H9 (cell line): ENCODE data around the gene TTC7B. TPM values are rescaled to one million over a fixed set of nuclear protein-coding genes. Genes with fewer than 3 reads are reported as not detected.

Source experiments
- DNase-seq: peaks from one replicate; pipeline ENCODE4 v3.0.0-alpha.2; 2017
- H2AFZ ChIP-seq: one replicate; pipeline ENCODE4 v1.6.1; 2013; ENCODE audit warnings: mild to moderate bottlenecking, low read length, control low read depth, moderate library complexity
- H2AK5ac ChIP-seq: 2 replicates; pipeline ENCODE4 v1.6.1; 2013; ENCODE audit warnings: low read length, control low read depth, mixed read lengths; ENCODE audit not compliant: insufficient read length
- H2BK120ac ChIP-seq: one replicate; pipeline ENCODE4 v1.6.1; 2013; ENCODE audit warnings: low read depth, mild to moderate bottlenecking, low read length, control low read depth, inconsistent platforms; ENCODE audit not compliant: poor library complexity, severe bottlenecking
- H2BK12ac ChIP-seq: 2 replicates; pipeline ENCODE4 v1.6.1; 2013; ENCODE audit warnings: low read length, control low read depth, mixed read lengths, low read depth; ENCODE audit not compliant: insufficient read length
- H2BK15ac ChIP-seq: 2 replicates; pipeline ENCODE4 v1.6.1; 2013; ENCODE audit warnings: low read depth, low read length, control low read depth
- H2BK20ac ChIP-seq: one replicate; pipeline ENCODE4 v1.6.1; 2013; ENCODE audit warnings: low read depth, mild to moderate bottlenecking, low read length, control low read depth, inconsistent platforms; ENCODE audit not compliant: poor library complexity, severe bottlenecking
- H2BK5ac ChIP-seq: 2 replicates; pipeline ENCODE4 v1.6.1; 2013; ENCODE audit warnings: low read length, control low read depth, mixed read lengths; ENCODE audit not compliant: insufficient read length
- H3K14ac ChIP-seq: 2 replicates; pipeline ENCODE4 v1.6.1; 2013; ENCODE audit warnings: low read length, control low read depth; ENCODE audit not compliant: insufficient read depth
- H3K18ac ChIP-seq: 2 replicates; pipeline ENCODE4 v1.6.1; 2013; ENCODE audit warnings: low read depth, mild to moderate bottlenecking, mixed read lengths, low read length, control low read depth; ENCODE audit not compliant: insufficient read length
- H3K23ac ChIP-seq: 2 replicates; pipeline ENCODE4 v1.6.1; 2013; ENCODE audit warnings: low read length, control low read depth, mixed read lengths, low read depth; ENCODE audit not compliant: insufficient read length
- H3K23me2 ChIP-seq: 2 replicates; pipeline ENCODE4 v1.6.1; 2013; ENCODE audit warnings: low read depth, mild to moderate bottlenecking, mixed read lengths, low read length, control low read depth; ENCODE audit not compliant: insufficient read length, poor library complexity, severe bottlenecking
- H3K27ac ChIP-seq: 2 replicates; pipeline ENCODE4 v1.5.1; 2013; ENCODE audit warnings: low read length, control low read depth, mixed read lengths, low read depth; ENCODE audit not compliant: insufficient read length
- H3K27me3 ChIP-seq: 2 replicates; pipeline ENCODE4 v1.6.1; 2013; ENCODE audit warnings: low read length, control low read depth, inconsistent platforms; ENCODE audit not compliant: insufficient read depth
- H3K4ac ChIP-seq: 2 replicates; pipeline ENCODE4 v1.6.1; 2013; ENCODE audit warnings: low read depth, mild to moderate bottlenecking, control low read depth, inconsistent platforms, low read length, moderate library complexity
- H3K4me1 ChIP-seq: 2 replicates; pipeline ENCODE4 v1.6.1; 2013; ENCODE audit warnings: low read length, control low read depth, inconsistent platforms; ENCODE audit not compliant: insufficient read depth
- H3K4me2 ChIP-seq: 2 replicates; pipeline ENCODE4 v1.6.1; 2013; ENCODE audit warnings: low read length, control low read depth, mixed read lengths; ENCODE audit not compliant: insufficient read length, insufficient read depth
- H3K56ac ChIP-seq: 2 replicates; pipeline ENCODE4 v1.6.1; 2013; ENCODE audit warnings: low read depth, mild to moderate bottlenecking, mixed read lengths, low read length, control low read depth; ENCODE audit not compliant: insufficient read length
- H3K79me1 ChIP-seq: 2 replicates; pipeline ENCODE4 v1.6.1; 2013; ENCODE audit warnings: low read depth, mild to moderate bottlenecking, moderate library complexity, low read length, control low read depth, inconsistent platforms; ENCODE audit not compliant: insufficient read depth, poor library complexity, severe bottlenecking
- H3K79me2 ChIP-seq: 2 replicates; pipeline ENCODE4 v1.6.1; 2013; ENCODE audit warnings: low read length, control low read depth, inconsistent platforms; ENCODE audit not compliant: insufficient read depth
- H3K9ac ChIP-seq: 2 replicates; pipeline ENCODE4 v1.6.1; 2013; ENCODE audit warnings: low read length, control low read depth, mixed read lengths; ENCODE audit not compliant: insufficient read length; ENCODE audit errors: extremely low read depth
- H3K9me3 ChIP-seq: one replicate; pipeline ENCODE4 v1.6.1; 2013; ENCODE audit warnings: low read depth, low read length, inconsistent platforms; ENCODE audit not compliant: control insufficient read depth
- H3T11ph ChIP-seq: one replicate; pipeline ENCODE4 v1.6.1; 2013; ENCODE audit warnings: mild to moderate bottlenecking, low read length, control low read depth, inconsistent platforms
- H4K20me1 ChIP-seq: one replicate; pipeline ENCODE4 v1.6.1; 2013; ENCODE audit not compliant: control insufficient read depth, insufficient read length, insufficient read depth
- H4K5ac ChIP-seq: 2 replicates; pipeline ENCODE4 v1.6.1; 2013; ENCODE audit warnings: low read depth, mild to moderate bottlenecking, mixed read lengths, low read length, control low read depth; ENCODE audit not compliant: insufficient read length
- H4K8ac ChIP-seq: replicated peaks from 2 replicates; pipeline ENCODE4 v1.6.1; 2013; ENCODE audit warnings: low read length, control low read depth, mixed read lengths, low read depth; ENCODE audit not compliant: insufficient read length
- H4K91ac ChIP-seq: 2 replicates; pipeline ENCODE4 v1.6.1; 2013; ENCODE audit warnings: low read depth, mild to moderate bottlenecking, moderate library complexity, mixed read lengths, low read length, control low read depth; ENCODE audit not compliant: insufficient read length
- H3K27ac Mint-ChIP-seq, 3 experiments: 2 replicates in 2 of 3; 3 replicates in 1 of 3; pipeline ENCODE4 v1.8.0; 2020 to 2021; ENCODE audit warnings: mixed read lengths in 3 of 3, mild to moderate bottlenecking in 1 of 3, moderate library complexity in 1 of 3
- H3K27me3 Mint-ChIP-seq: 2 replicates; pipeline ENCODE4 v1.8.0; 2021; ENCODE audit warnings: low read depth, mild to moderate bottlenecking, moderate library complexity, mixed read lengths
- H3K36me3 Mint-ChIP-seq, 3 experiments: 2 replicates in 2 of 3; 3 replicates in 1 of 3; pipeline ENCODE4 v1.8.0; 2020 to 2021; ENCODE audit warnings: low read depth in 3 of 3, mixed read lengths in 3 of 3; ENCODE audit not compliant: insufficient read depth in 1 of 3
- H3K4me1 Mint-ChIP-seq, 2 experiments: 2 replicates each; pipeline ENCODE4 v1.8.0; 2020; ENCODE audit warnings: mixed read lengths in 2 of 2
- H3K4me3 Mint-ChIP-seq, 2 experiments: 2 replicates in 1 of 2; 3 replicates in 1 of 2; pipeline ENCODE4 v1.8.0; 2020 to 2021; ENCODE audit warnings: mild to moderate bottlenecking in 2 of 2, mixed read lengths in 2 of 2, moderate library complexity in 1 of 2
- H3K9me3 Mint-ChIP-seq, 2 experiments: 2 replicates in 1 of 2; 3 replicates in 1 of 2; pipeline ENCODE4 v1.8.0; 2020; ENCODE audit warnings: mild to moderate bottlenecking in 2 of 2, mixed read lengths in 2 of 2, moderate library complexity in 1 of 2
- WGBS: extraction: QIAGEN DNeasy Blood & Tissue Kit; methylation state at CpG from one replicate; pipeline ENCODE4 v1.1.7; 2013; ENCODE audit warnings: missing lambda C conversion rate, low lambda C conversion rate, mixed read lengths; ENCODE audit not compliant: insufficient read length; ENCODE audit errors: extremely low coverage; 5-methylcytosine and 5-hydroxymethylcytosine counted together
- total RNA-seq: library from RNA; stranded (reverse); gene quantifications from 2 replicates; pipeline ENCODE4 v1.2.1, GENCODE V29; 2021
- TF ChIP-seq, protein P1 (sequence below): fragments of 200-600 bp; sonication (generic); conservative IDR thresholded peaks from 3 replicates; pipeline ENCODE4 v1.8.0; 2021; ENCODE audit warnings: antibody characterized with exemption, mild to moderate bottlenecking

The TTC7B gene
- total RNA-seq, 1 experiment from 2014 or later: 33.7 TPM

- H3K9me3 Mint-ChIP-seq: no peaks in the 10 kb centered on the region; a peak in 1 of 5 replicates
Measured at GRCh38 chr14:90580377-90581335, 235.6 kb downstream of the TTC7B start.

More at GRCh38 chr14:90580377-90581335, 235.6 kb downstream of the TTC7B start:
- no peak overlapping the region for H3K4ac ChIP-seq
- H2BK5ac ChIP-seq: no peak overlapping the region
- no peaks in the 10 kb centered on the region for H3K79me2 ChIP-seq
- no peak overlapping the region for H2BK12ac ChIP-seq
- H3T11ph ChIP-seq: no peak overlapping the region
- H3K23me2 ChIP-seq: no peaks in the 10 kb centered on the region
- no peak overlapping the region for H3K56ac ChIP-seq
- H4K5ac ChIP-seq: no peak overlapping the region
- peaks cover 15 to 22% of the 10 kb centered on the region in 2 experiments for H3K4me1 Mint-ChIP-seq
- H3K79me1 ChIP-seq: no peaks in the 10 kb centered on the region
- H3K27ac Mint-ChIP-seq: peak overlapping the region in 1 of 3 experiments; percentile 96; a peak in 1 of 7 replicates
- H4K20me1 ChIP-seq: peaks cover 6% of the 10 kb centered on the region
- no peak overlapping the region for H2AK5ac ChIP-seq
- no peaks in the 10 kb centered on the region for H3K27me3 Mint-ChIP-seq
- peaks cover 6% of the 10 kb centered on the region; the same call in 1 of the 2 replicates for H3K4me1 ChIP-seq
- TF ChIP-seq, protein P1, sequence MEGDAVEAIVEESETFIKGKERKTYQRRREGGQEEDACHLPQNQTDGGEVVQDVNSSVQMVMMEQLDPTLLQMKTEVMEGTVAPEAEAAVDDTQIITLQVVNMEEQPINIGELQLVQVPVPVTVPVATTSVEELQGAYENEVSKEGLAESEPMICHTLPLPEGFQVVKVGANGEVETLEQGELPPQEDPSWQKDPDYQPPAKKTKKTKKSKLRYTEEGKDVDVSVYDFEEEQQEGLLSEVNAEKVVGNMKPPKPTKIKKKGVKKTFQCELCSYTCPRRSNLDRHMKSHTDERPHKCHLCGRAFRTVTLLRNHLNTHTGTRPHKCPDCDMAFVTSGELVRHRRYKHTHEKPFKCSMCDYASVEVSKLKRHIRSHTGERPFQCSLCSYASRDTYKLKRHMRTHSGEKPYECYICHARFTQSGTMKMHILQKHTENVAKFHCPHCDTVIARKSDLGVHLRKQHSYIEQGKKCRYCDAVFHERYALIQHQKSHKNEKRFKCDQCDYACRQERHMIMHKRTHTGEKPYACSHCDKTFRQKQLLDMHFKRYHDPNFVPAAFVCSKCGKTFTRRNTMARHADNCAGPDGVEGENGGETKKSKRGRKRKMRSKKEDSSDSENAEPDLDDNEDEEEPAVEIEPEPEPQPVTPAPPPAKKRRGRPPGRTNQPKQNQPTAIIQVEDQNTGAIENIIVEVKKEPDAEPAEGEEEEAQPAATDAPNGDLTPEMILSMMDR: no peak
- H4K8ac ChIP-seq: no peak overlapping the region
- H2BK20ac ChIP-seq: no peak overlapping the region
- WGBS: no CpG with 5 or more reads among the region's 20 CpGs
- no peak overlapping the region for H3K23ac ChIP-seq
- H2BK120ac ChIP-seq: no peak overlapping the region
- H3K4me3 Mint-ChIP-seq: no peak overlapping the region
- H3K27ac ChIP-seq: no peak overlapping the region
- H3K36me3 Mint-ChIP-seq: no peaks in the 10 kb centered on the region; a peak in 1 of 7 replicates
- H3K14ac ChIP-seq: no peak overlapping the region
- no peak overlapping the region for H3K18ac ChIP-seq
- no peak overlapping the region for H2BK15ac ChIP-seq
- H3K9me3 ChIP-seq: no peaks in the 10 kb centered on the region
- no peak overlapping the region for H3K4me2 ChIP-seq
- no peak for DNase-seq
- H3K27me3 ChIP-seq: no peaks in the 10 kb centered on the region
- H3K9ac ChIP-seq: no peak overlapping the region
- no peak overlapping the region for H2AFZ ChIP-seq
- H4K91ac ChIP-seq: no peak overlapping the region
